ENCODE measurements around the gene KLK14.

Gene KLK14

GRCh38 chr19:51107406-51108065 is 24.8 kb upstream of the KLK14 start:
- H3K9me3 ChIP-seq (ENCODE audit: control insufficient read depth, low read depth, low read length) = no peaks in the 10 kb centered on the region
- H3K36me3 ChIP-seq (ENCODE audit: control insufficient read depth, low read depth, low read length) = peaks cover 6% of the 10 kb centered on the region
- H3K9ac ChIP-seq (ENCODE audit: low read length) = peak overlapping the region; percentile 65
- H3K4me1 ChIP-seq (ENCODE audit: control insufficient read depth, low read depth, low read length) = peaks cover 4% of the 10 kb centered on the region
- H3K4me3 ChIP-seq (ENCODE audit: low read length) = peak overlapping the region; percentile 91
- no peak overlapping the region for H3K27ac ChIP-seq (ENCODE audit: low read length)
- peaks cover 21% of the 10 kb centered on the region for H3K27me3 ChIP-seq (ENCODE audit: control insufficient read depth, insufficient read depth, low read length)

- H3K4me3 ChIP-seq (ENCODE audit: low read length) = no peak overlapping the region
- peaks cover 8% of the 10 kb centered on the region for H3K36me3 ChIP-seq (ENCODE audit: control insufficient read depth, low read depth, low read length)
- H3K27me3 ChIP-seq (ENCODE audit: control insufficient read depth, insufficient read depth, low read length) = no peaks in the 10 kb centered on the region
Measured at GRCh38 chr19:51103926-51104341, 21.2 kb upstream of the KLK14 start.

GRCh38 chr19:51102991-51103390 is 20.3 kb upstream of the KLK14 start:
- H3K4me3 ChIP-seq (ENCODE audit: low read length) = no peak overlapping the region
- no peaks in the 10 kb centered on the region for H3K27me3 ChIP-seq (ENCODE audit: control insufficient read depth, insufficient read depth, low read length)
- H3K4me1 ChIP-seq (ENCODE audit: control insufficient read depth, low read depth, low read length) = peaks cover 4% of the 10 kb centered on the region
- H3K9ac ChIP-seq (ENCODE audit: low read length) = no peak overlapping the region
- H3K9me3 ChIP-seq (ENCODE audit: control insufficient read depth, low read depth, low read length) = no peaks in the 10 kb centered on the region
- no peak overlapping the region for H3K27ac ChIP-seq (ENCODE audit: low read length)
- H3K36me3 ChIP-seq (ENCODE audit: control insufficient read depth, low read depth, low read length) = peaks cover 8% of the 10 kb centered on the region

More at GRCh38 chr19:51103926-51104341, 21.2 kb upstream of the KLK14 start:
- Histone ChIP-seq H3K4me1 (ENCODE audit: control insufficient read depth, low read depth, low read length) (peaks cover 4% of the 10 kb centered on the region), H3K9ac (ENCODE audit: low read length) (no peak overlapping the region), H3K27ac (ENCODE audit: low read length) (no peak overlapping the region), H3K9me3 (ENCODE audit: control insufficient read depth, low read depth, low read length) (no peaks in the 10 kb centered on the region)

GRCh38 chr19:51101171-51101865 is 18.6 kb upstream of the KLK14 start:
- H3K4me3 ChIP-seq (ENCODE audit: low read length) = no peak overlapping the region
- no peaks in the 10 kb centered on the region for H3K9me3 ChIP-seq (ENCODE audit: control insufficient read depth, low read depth, low read length)
- H3K4me1 ChIP-seq (ENCODE audit: control insufficient read depth, low read depth, low read length) = no peaks in the 10 kb centered on the region
- H3K9ac ChIP-seq (ENCODE audit: low read length) = no peak overlapping the region
- no peaks in the 10 kb centered on the region for H3K27me3 ChIP-seq (ENCODE audit: control insufficient read depth, insufficient read depth, low read length)
- no peak overlapping the region for H3K27ac ChIP-seq (ENCODE audit: low read length)
- peaks cover 8% of the 10 kb centered on the region for H3K36me3 ChIP-seq (ENCODE audit: control insufficient read depth, low read depth, low read length)

- no peak overlapping the region for H3K27ac ChIP-seq (ENCODE audit: low read length)
- no peaks in the 10 kb centered on the region for H3K9me3 ChIP-seq (ENCODE audit: control insufficient read depth, low read depth, low read length)
- no peak overlapping the region for H3K4me3 ChIP-seq (ENCODE audit: low read length)
- no peak overlapping the region for H3K9ac ChIP-seq (ENCODE audit: low read length)
- H3K4me1 ChIP-seq (ENCODE audit: control insufficient read depth, low read depth, low read length) = no peaks in the 10 kb centered on the region
- H3K36me3 ChIP-seq (ENCODE audit: control insufficient read depth, low read depth, low read length) = peaks cover 8% of the 10 kb centered on the region
- H3K27me3 ChIP-seq (ENCODE audit: control insufficient read depth, insufficient read depth, low read length) = no peaks in the 10 kb centered on the region
Measured at GRCh38 chr19:51100601-51101000, 17.9 kb upstream of the KLK14 start.

GRCh38 chr19:51099047-51099382 is 16.3 kb upstream of the KLK14 start:
- no peaks in the 10 kb centered on the region for H3K27me3 ChIP-seq (ENCODE audit: control insufficient read depth, insufficient read depth, low read length)

GRCh38 chr19:51098365-51099046 is 15.8 kb upstream of the KLK14 start:
- H3K36me3 ChIP-seq (ENCODE audit: control insufficient read depth, low read depth, low read length) = peaks cover 8% of the 10 kb centered on the region
- H3K27me3 ChIP-seq (ENCODE audit: control insufficient read depth, insufficient read depth, low read length) = no peaks in the 10 kb centered on the region
- no peak overlapping the region for H3K4me3 ChIP-seq (ENCODE audit: low read length)
- no peak overlapping the region for H3K27ac ChIP-seq (ENCODE audit: low read length)
- H3K9ac ChIP-seq (ENCODE audit: low read length) = no peak overlapping the region
- H3K4me1 ChIP-seq (ENCODE audit: control insufficient read depth, low read depth, low read length) = peaks cover 3% of the 10 kb centered on the region
- no peaks in the 10 kb centered on the region for H3K9me3 ChIP-seq (ENCODE audit: control insufficient read depth, low read depth, low read length)

More at GRCh38 chr19:51099047-51099382, 16.3 kb upstream of the KLK14 start:
- H3K4me1 ChIP-seq (ENCODE audit: control insufficient read depth, low read depth, low read length) = peaks cover 3% of the 10 kb centered on the region
- no peak overlapping the region for H3K9ac ChIP-seq (ENCODE audit: low read length)
- H3K9me3 ChIP-seq (ENCODE audit: control insufficient read depth, low read depth, low read length) = no peaks in the 10 kb centered on the region
- no peak overlapping the region for H3K4me3 ChIP-seq (ENCODE audit: low read length)
- no peak overlapping the region for H3K27ac ChIP-seq (ENCODE audit: low read length)
- H3K36me3 ChIP-seq (ENCODE audit: control insufficient read depth, low read depth, low read length) = peaks cover 8% of the 10 kb centered on the region

GRCh38 chr19:51097796-51098195 is 15.1 kb upstream of the KLK14 start:
- Histone ChIP-seq H3K27me3 (ENCODE audit: control insufficient read depth, insufficient read depth, low read length) (no peaks in the 10 kb centered on the region), H3K36me3 (ENCODE audit: control insufficient read depth, low read depth, low read length) (peaks cover 5% of the 10 kb centered on the region), H3K4me3 (ENCODE audit: low read length) (no peak overlapping the region), H3K9ac (ENCODE audit: low read length) (no peak overlapping the region), H3K27ac (ENCODE audit: low read length) (no peak overlapping the region), H3K9me3 (ENCODE audit: control insufficient read depth, low read depth, low read length) (no peaks in the 10 kb centered on the region), H3K4me1 (ENCODE audit: control insufficient read depth, low read depth, low read length) (peaks cover 3% of the 10 kb centered on the region)

GRCh38 chr19:51097166-51097738 is 14.6 kb upstream of the KLK14 start:
- Histone ChIP-seq H3K4me3 (ENCODE audit: low read length) (no peak overlapping the region), H3K27ac (ENCODE audit: low read length) (no peak overlapping the region), H3K9ac (ENCODE audit: low read length) (no peak overlapping the region), H3K9me3 (ENCODE audit: control insufficient read depth, low read depth, low read length) (no peaks in the 10 kb centered on the region), H3K36me3 (ENCODE audit: control insufficient read depth, low read depth, low read length) (no peaks in the 10 kb centered on the region), H3K4me1 (ENCODE audit: control insufficient read depth, low read depth, low read length) (peaks cover 3% of the 10 kb centered on the region), H3K27me3 (ENCODE audit: control insufficient read depth, insufficient read depth, low read length) (no peaks in the 10 kb centered on the region)

- H3K9ac ChIP-seq (ENCODE audit: low read length) = no peak overlapping the region
- H3K36me3 ChIP-seq (ENCODE audit: control insufficient read depth, low read depth, low read length) = no peaks in the 10 kb centered on the region
- no peak overlapping the region for H3K4me3 ChIP-seq (ENCODE audit: low read length)
Measured at GRCh38 chr19:51096473-51097165, 13.9 kb upstream of the KLK14 start.

GRCh38 chr19:51094696-51095279 is 12.1 kb upstream of the KLK14 start:
- H3K9ac ChIP-seq (ENCODE audit: low read length) = no peak overlapping the region

More at GRCh38 chr19:51096473-51097165, 13.9 kb upstream of the KLK14 start:
- no peak overlapping the region for H3K27ac ChIP-seq (ENCODE audit: low read length)
- H3K9me3 ChIP-seq (ENCODE audit: control insufficient read depth, low read depth, low read length) = no peaks in the 10 kb centered on the region
- H3K4me1 ChIP-seq (ENCODE audit: control insufficient read depth, low read depth, low read length) = peaks cover 3% of the 10 kb centered on the region
- H3K27me3 ChIP-seq (ENCODE audit: control insufficient read depth, insufficient read depth, low read length) = no peaks in the 10 kb centered on the region

More at GRCh38 chr19:51094696-51095279, 12.1 kb upstream of the KLK14 start:
- no peaks in the 10 kb centered on the region for H3K27me3 ChIP-seq (ENCODE audit: control insufficient read depth, insufficient read depth, low read length)
- no peaks in the 10 kb centered on the region for H3K36me3 ChIP-seq (ENCODE audit: control insufficient read depth, low read depth, low read length)
- H3K27ac ChIP-seq (ENCODE audit: low read length) = no peak overlapping the region
- no peaks in the 10 kb centered on the region for H3K9me3 ChIP-seq (ENCODE audit: control insufficient read depth, low read depth, low read length)
- no peak overlapping the region for H3K4me3 ChIP-seq (ENCODE audit: low read length)
- H3K4me1 ChIP-seq (ENCODE audit: control insufficient read depth, low read depth, low read length) = peaks cover 3% of the 10 kb centered on the region
